SK-N-MC (cell line): ENCODE measurements around the gene KRT14.

Source experiments
- DNase-seq: peaks from one replicate; pipeline ENCODE4 v3.0.0-alpha.2; 2011; ENCODE audit warnings: low read depth, low spot score
- H3K27ac ChIP-seq: fragments of 200-600 bp; sonication (generic); 2 replicates; pipeline ENCODE4 v1.5.1; 2016; ENCODE audit warnings: mixed run types
- H3K36me3 ChIP-seq: fragments of 200-600 bp; sonication (generic); 2 replicates; pipeline ENCODE4 v1.6.1; 2017; ENCODE audit warnings: antibody characterized with exemption, low read length, mixed read lengths; ENCODE audit not compliant: insufficient read depth
- H3K4me3 ChIP-seq: fragments of 200-600 bp; sonication (generic); 2 replicates; pipeline ENCODE4 v1.5.1; 2016
- H3K9ac ChIP-seq: fragments of 200-600 bp; sonication (generic); 2 replicates; pipeline ENCODE4 v1.8.0; 2017; ENCODE audit warnings: mixed run types, mixed read lengths; ENCODE audit not compliant: insufficient read length
- H3K9me3 ChIP-seq: fragments of 200-600 bp; sonication (generic); 2 replicates; pipeline ENCODE4 v1.6.1; 2017; ENCODE audit warnings: low read depth, mild to moderate bottlenecking, antibody characterized with exemption, low read length, moderate library complexity, mixed read lengths
- EZH2 ChIP-seq: fragments of 200-600 bp; sonication (generic); IDR thresholded peaks from one replicate; pipeline ENCODE4 v1.6.1; 2017; ENCODE audit warnings: antibody characterized with exemption
- FOXP2 ChIP-seq: optimal IDR thresholded peaks from 2 replicates; pipeline ENCODE3; 2011; ENCODE audit warnings: mild to moderate bottlenecking, moderate library complexity; ENCODE audit not compliant: insufficient read depth; ENCODE audit errors: extremely low read length, control extremely low read depth
- POLR2AphosphoS5 ChIP-seq: IDR thresholded peaks from 2 replicates; pipeline ENCODE4 v1.6.1; 2012; ENCODE audit warnings: mild to moderate bottlenecking, low read depth, low read length, borderline replicate concordance

The KRT14 gene

GRCh38 chr17:41540921-41541625 lies 45.6 kb downstream of the KRT14 start:
- TF ChIP-seq EZH2 (no peak), FOXP2 (no peak), POLR2AphosphoS5 (no peak)
- Histone ChIP-seq H3K4me3 (no peak overlapping the region), H3K9ac (no peak overlapping the region), H3K36me3 (no peaks in the 10 kb centered on the region), H3K27ac (no peak overlapping the region), H3K9me3 (no peaks in the 10 kb centered on the region)
- no peak for DNase-seq

- no peak overlapping the region for H3K27ac ChIP-seq
Measured at GRCh38 chr17:41539979-41540701, 46.6 kb downstream of the KRT14 start.

GRCh38 chr17:41539071-41539492 lies 47.6 kb downstream of the KRT14 start:
- Histone ChIP-seq H3K27ac (no peak overlapping the region), H3K36me3 (no peaks in the 10 kb centered on the region)

More at GRCh38 chr17:41539979-41540701, 46.6 kb downstream of the KRT14 start:
- H3K9me3 ChIP-seq = no peaks in the 10 kb centered on the region
- DNase-seq = no peak
- no peaks in the 10 kb centered on the region for H3K36me3 ChIP-seq
- TF ChIP-seq EZH2 (no peak), POLR2AphosphoS5 (no peak), FOXP2 (no peak)
- no peak overlapping the region for H3K4me3 ChIP-seq
- no peak overlapping the region for H3K9ac ChIP-seq

GRCh38 chr17:41538565-41538991 lies 48.1 kb downstream of the KRT14 start:
- H3K4me3 ChIP-seq = no peak overlapping the region
- DNase-seq = no peak
- H3K9ac ChIP-seq = no peak overlapping the region
- no peak overlapping the region for H3K27ac ChIP-seq
- no peaks in the 10 kb centered on the region for H3K9me3 ChIP-seq
- TF ChIP-seq EZH2 = no peak
- TF ChIP-seq FOXP2 = no peak
- TF ChIP-seq POLR2AphosphoS5 = no peak
- no peaks in the 10 kb centered on the region for H3K36me3 ChIP-seq

More at GRCh38 chr17:41539071-41539492, 47.6 kb downstream of the KRT14 start:
- Histone ChIP-seq H3K9ac (no peak overlapping the region), H3K4me3 (no peak overlapping the region), H3K9me3 (no peaks in the 10 kb centered on the region)
- DNase-seq = no peak
- TF ChIP-seq EZH2 (no peak), FOXP2 (no peak), POLR2AphosphoS5 (no peak)

DNA sequence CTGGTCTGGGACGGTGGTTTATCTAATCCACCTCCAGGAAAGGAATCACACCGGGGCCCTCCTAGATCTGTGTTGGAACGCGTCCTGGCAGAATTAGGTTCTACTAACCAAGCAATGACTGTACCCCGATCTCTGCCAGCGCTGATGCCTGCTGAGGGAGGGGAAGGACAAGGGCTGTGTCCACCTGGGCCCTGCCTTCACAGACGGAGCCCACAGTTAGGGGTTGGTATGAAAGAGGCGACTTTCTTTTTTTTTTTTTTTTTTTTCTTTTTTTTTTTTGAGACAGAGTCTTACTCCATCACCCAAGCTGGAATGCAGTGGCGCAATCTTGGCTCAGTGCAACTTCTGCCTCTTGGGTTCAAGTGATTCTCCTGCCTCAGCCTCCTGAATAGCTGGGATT lies 48.7 kb downstream of the KRT14 start:
- no peak for TF ChIP-seq POLR2AphosphoS5
- no peak for TF ChIP-seq EZH2
- no peak for TF ChIP-seq FOXP2
- DNase-seq = no peak
- H3K36me3 ChIP-seq = no peaks in the 10 kb centered on the region
- no peak overlapping the region for H3K27ac ChIP-seq
- no peaks in the 10 kb centered on the region for H3K9me3 ChIP-seq
- H3K4me3 ChIP-seq = no peak overlapping the region
- no peak overlapping the region for H3K9ac ChIP-seq

- Histone ChIP-seq H3K9ac (no peak overlapping the region), H3K9me3 (no peaks in the 10 kb centered on the region), H3K27ac (no peak overlapping the region), H3K36me3 (no peaks in the 10 kb centered on the region), H3K4me3 (no peak overlapping the region)
- TF ChIP-seq FOXP2 (no peak), POLR2AphosphoS5 (no peak), EZH2 (no peak)
- DNase-seq = no peak
Measured at GRCh38 chr17:41537614-41537954, 49.1 kb downstream of the KRT14 start.

DNA sequence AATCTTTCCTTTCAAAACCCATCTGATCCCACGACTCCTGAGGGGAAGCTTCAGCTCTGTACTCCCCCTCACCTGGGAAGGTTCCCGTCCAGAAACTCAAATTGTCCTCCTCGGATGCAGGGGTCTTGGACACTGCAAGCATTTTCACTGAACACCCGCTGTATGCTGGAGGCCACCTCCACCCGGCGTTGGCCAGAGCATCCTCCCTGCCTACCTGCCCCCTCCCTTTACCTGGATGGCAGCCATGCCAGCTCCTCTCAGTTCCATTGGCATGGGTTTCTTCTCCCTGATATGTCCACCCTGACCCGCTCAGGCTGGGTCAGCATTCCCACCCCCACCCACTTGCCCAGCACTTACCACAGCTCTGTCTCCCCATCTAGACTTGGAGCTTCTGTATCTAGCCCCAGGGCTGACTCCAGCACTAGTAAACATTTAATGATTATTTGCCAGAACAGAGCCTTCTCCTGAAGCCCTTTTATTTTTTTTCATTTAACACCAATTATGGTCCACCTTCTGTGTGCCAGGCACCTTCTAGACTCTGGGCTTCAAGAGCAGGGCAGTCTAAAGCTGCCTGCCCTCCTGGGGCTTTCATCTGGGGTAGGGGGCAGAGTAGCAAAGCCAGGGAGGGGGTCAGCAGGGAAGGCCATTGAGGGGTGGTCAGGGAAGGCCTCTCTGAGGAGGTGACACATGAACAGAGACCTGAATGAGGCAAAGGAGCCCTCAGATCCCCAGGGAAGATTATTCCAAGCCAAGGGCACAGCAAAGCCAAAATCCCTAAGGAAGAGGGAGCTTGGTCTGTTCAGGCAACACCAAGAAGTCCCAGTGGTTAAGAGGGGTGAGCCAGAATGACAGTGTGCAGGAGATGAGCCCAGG lies 49.7 kb downstream of the KRT14 start:
- TF ChIP-seq FOXP2 = no peak
- TF ChIP-seq EZH2 = no peak
- TF ChIP-seq POLR2AphosphoS5 = no peak
- H3K27ac ChIP-seq = no peak overlapping the region

More for the DNA sequence above, 49.7 kb downstream of the KRT14 start:
- H3K4me3 ChIP-seq = no peak overlapping the region
- H3K36me3 ChIP-seq = no peaks in the 10 kb centered on the region
- no peak for DNase-seq
- no peak overlapping the region for H3K9ac ChIP-seq
- no peaks in the 10 kb centered on the region for H3K9me3 ChIP-seq
